Calu3 (cell line): ENCODE measurements around the gene TSPYL1. TPM values are rescaled to one million over a fixed set of nuclear protein-coding genes. Genes with fewer than 3 reads are reported as not detected.

ENCODE experiments used
- BruUV-seq: library from RNA; stranded (reverse); fragments of 400-500 nt; replicated peaks from 2 replicates; lab custom pipeline; 2021; lab: Mats Ljungman, UMichigan
- CTCF ChIA-PET: fragments of 300-600 bp; sonication (Branson Sonifier 250); formaldehyde crosslinking; loops from one replicate; lab custom pipeline; 2022; ENCODE audit warnings: antibody characterized with exemption; lab: Charles Lee
- DNase-seq: peaks from one replicate; pipeline ENCODE4 v3.0.0; 2022
- H3K27ac Mint-ChIP-seq: one replicate; pipeline ENCODE4 v1.8.0; 2022; ENCODE audit warnings: mixed read lengths; ENCODE audit not compliant: unreplicated experiment
- H3K27me3 Mint-ChIP-seq: one replicate; pipeline ENCODE4 v1.8.0; 2022; ENCODE audit warnings: mixed read lengths; ENCODE audit not compliant: unreplicated experiment
- H3K36me3 Mint-ChIP-seq: one replicate; pipeline ENCODE4 v1.8.0; 2022; ENCODE audit warnings: mild to moderate bottlenecking, moderate library complexity, mixed read lengths; ENCODE audit not compliant: insufficient read depth, unreplicated experiment
- H3K4me1 Mint-ChIP-seq: one replicate; pipeline ENCODE4 v1.8.0; 2022; ENCODE audit warnings: mild to moderate bottlenecking, low read depth, mixed read lengths; ENCODE audit not compliant: unreplicated experiment
- H3K4me3 Mint-ChIP-seq: one replicate; pipeline ENCODE4 v1.8.0; 2022; ENCODE audit warnings: mild to moderate bottlenecking, low read depth, moderate library complexity, mixed read lengths; ENCODE audit not compliant: unreplicated experiment
- H3K9me3 Mint-ChIP-seq: one replicate; pipeline ENCODE4 v1.8.0; 2022; ENCODE audit warnings: low read depth, mixed read lengths; ENCODE audit not compliant: unreplicated experiment
- intact Hi-C: fragments of 100-400 bp; cut with micrococcal nuclease; formaldehyde crosslinking; loops from one replicate; pipeline ENCODE4 v1.10.0; 2022; ENCODE audit not compliant: unreplicated experiment
- total RNA-seq: library from RNA; stranded (reverse); gene quantifications from 2 replicates; pipeline ENCODE4 v1.2.3, GENCODE V29; 2022
- TF ChIP-seq, protein P1 (sequence below): fragments of 200-600 bp; IDR thresholded peaks from one replicate; pipeline ENCODE4 v1.8.0; 2022; ENCODE audit warnings: antibody characterized with exemption; ENCODE audit not compliant: unreplicated experiment

The TSPYL1 gene
- total RNA-seq, 1 experiment from 2014 or later, result 79.0 TPM

DNA sequence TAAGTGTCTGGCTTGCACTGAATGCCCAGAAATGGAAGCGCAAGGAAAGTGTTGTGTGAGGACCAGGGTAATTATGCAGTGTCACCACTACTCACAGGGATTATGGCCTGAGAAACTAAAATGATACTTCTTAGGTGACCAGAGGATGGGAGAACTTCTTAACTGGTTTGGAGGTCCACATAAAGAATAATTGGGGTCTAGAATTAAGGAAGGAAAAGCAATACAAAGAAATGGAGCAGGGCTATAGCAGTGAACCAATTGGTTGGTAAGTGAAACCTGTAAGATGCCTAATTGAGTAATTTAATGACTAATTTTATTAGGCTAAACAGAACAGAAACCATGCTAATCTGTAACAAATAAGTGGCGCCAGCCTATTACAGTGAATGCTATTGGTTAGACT lies 31.2 kb downstream of the TSPYL1 start:
- intact Hi-C loops, result no loop called here
- peaks cover 14% of the 10 kb centered on the region for H3K4me1 Mint-ChIP-seq
- TF ChIP-seq, protein P1, sequence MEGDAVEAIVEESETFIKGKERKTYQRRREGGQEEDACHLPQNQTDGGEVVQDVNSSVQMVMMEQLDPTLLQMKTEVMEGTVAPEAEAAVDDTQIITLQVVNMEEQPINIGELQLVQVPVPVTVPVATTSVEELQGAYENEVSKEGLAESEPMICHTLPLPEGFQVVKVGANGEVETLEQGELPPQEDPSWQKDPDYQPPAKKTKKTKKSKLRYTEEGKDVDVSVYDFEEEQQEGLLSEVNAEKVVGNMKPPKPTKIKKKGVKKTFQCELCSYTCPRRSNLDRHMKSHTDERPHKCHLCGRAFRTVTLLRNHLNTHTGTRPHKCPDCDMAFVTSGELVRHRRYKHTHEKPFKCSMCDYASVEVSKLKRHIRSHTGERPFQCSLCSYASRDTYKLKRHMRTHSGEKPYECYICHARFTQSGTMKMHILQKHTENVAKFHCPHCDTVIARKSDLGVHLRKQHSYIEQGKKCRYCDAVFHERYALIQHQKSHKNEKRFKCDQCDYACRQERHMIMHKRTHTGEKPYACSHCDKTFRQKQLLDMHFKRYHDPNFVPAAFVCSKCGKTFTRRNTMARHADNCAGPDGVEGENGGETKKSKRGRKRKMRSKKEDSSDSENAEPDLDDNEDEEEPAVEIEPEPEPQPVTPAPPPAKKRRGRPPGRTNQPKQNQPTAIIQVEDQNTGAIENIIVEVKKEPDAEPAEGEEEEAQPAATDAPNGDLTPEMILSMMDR, result no peak
- BruUV-seq, result no TSS peak
- no peaks in the 10 kb centered on the region for H3K27me3 Mint-ChIP-seq
- no peak overlapping the region for H3K4me3 Mint-ChIP-seq
- H3K27ac Mint-ChIP-seq, result no peak overlapping the region
- H3K9me3 Mint-ChIP-seq, result no peaks in the 10 kb centered on the region
- CTCF ChIA-PET, result no interaction called here
- peaks cover 16% of the 10 kb centered on the region for H3K36me3 Mint-ChIP-seq
- no peak for DNase-seq

DNA sequence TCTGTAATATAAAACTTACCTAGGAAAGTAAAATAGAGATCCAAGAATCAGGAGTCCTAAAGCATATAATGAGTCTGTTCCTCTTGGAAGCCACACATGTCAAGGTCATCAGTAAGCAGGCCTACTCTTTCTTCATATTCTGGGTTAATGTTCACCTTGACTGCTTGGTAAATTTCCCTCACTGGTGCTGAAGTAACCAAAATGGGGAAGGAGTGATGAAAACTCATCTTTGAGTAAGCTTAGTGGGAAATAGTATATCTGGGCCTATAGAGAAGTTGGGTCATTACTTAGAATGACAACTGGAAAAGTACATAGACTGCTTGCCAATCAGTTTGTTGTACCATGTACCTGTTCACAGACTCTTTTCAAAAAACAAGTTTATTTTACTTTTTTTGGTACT lies 32.4 kb downstream of the TSPYL1 start:
- BruUV-seq, result no TSS peak
- CTCF ChIA-PET, result no interaction called here
- Mint-ChIP-seq H3K4me3 (no peak overlapping the region), H3K27ac (no peak overlapping the region), H3K9me3 (no peaks in the 10 kb centered on the region), H3K4me1 (peaks cover 14% of the 10 kb centered on the region), H3K27me3 (no peaks in the 10 kb centered on the region), H3K36me3 (peaks cover 11% of the 10 kb centered on the region)
- intact Hi-C loops, result no loop called here
- DNase-seq, result no peak
- TF ChIP-seq, protein P1, result no peak

DNA sequence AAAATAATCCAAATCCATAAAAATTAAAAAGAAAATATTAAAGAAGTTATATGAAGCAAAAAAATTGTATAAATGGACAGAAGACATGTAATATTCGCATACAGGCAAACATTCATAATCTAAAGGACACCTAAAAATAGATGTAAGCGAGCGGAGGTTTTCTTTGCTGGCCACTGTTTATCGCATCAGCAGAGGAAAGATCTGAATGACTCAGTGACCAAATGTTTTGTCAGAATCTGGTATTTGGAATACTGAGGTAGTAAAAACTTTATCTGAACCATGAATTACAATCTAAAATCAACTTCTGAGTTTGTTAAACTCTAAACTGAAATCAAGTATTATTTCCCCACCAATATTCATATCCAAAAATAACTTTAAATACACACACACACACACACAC lies 33.6 kb downstream of the TSPYL1 start:
- no peak overlapping the region for H3K27ac Mint-ChIP-seq
- intact Hi-C loops, result no loop called here
- BruUV-seq, result no TSS peak
- no peaks in the 10 kb centered on the region for H3K9me3 Mint-ChIP-seq
- H3K4me1 Mint-ChIP-seq, result peaks cover 6% of the 10 kb centered on the region
- no peaks in the 10 kb centered on the region for H3K27me3 Mint-ChIP-seq
- H3K36me3 Mint-ChIP-seq, result peaks cover 9% of the 10 kb centered on the region
- TF ChIP-seq, protein P1, result no peak
- DNase-seq, result no peak
- CTCF ChIA-PET, result no interaction called here
- no peak overlapping the region for H3K4me3 Mint-ChIP-seq

DNA sequence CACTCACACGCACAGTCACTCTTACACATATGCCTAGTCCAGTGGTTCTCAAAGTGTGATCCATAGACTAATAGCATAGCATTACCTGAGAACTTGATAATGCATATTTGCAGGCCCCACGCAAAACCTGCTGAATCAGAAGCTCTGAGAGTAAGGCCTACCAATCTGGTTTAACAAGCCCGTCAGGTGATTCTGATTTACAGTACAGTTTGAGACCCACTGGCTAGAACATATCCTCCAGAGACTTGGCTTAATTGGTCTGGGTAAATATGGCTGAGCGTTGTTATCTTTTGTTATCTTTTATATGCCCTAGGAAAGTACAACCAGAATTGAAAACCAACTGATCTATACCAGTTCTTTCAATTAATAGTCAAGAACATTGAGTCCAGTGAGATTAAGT lies 35.4 kb downstream of the TSPYL1 start:
- no peaks in the 10 kb centered on the region for H3K4me1 Mint-ChIP-seq
- no peak overlapping the region for H3K27ac Mint-ChIP-seq
- no peak overlapping the region for H3K4me3 Mint-ChIP-seq
- no peaks in the 10 kb centered on the region for H3K27me3 Mint-ChIP-seq
- no peaks in the 10 kb centered on the region for H3K9me3 Mint-ChIP-seq
- no TSS peak for BruUV-seq
- intact Hi-C loops, result no loop called here
- no peak for DNase-seq
- CTCF ChIA-PET, result no interaction called here
- TF ChIP-seq, protein P1, result no peak
- H3K36me3 Mint-ChIP-seq, result peaks cover 3% of the 10 kb centered on the region
